Measurements from ENCODE around the gene MIB2.

MIB2 gene

GRCh38 chr1:1615256-1616044 lies at the start of gene MIB2:
Gene MIB2 (plus strand): TSS chr1:1615500. CDS start chr1:1623453, 7,953 bp downstream.
- Mint-ChIP-seq H3K27me3 (no peaks in the 10 kb centered on the region), H3K36me3 (no peaks in the 10 kb centered on the region), H3K9me3 (no peaks in the 10 kb centered on the region), H3K4me1 (peaks cover 39% of the 10 kb centered on the region), H3K27ac (peak within 1 kb of the TSS; percentile 95), H3K4me3 (peak within 1 kb of the TSS; percentile 96)
- ATAC-seq: peak; percentile 96

- no peak for ATAC-seq
- Mint-ChIP-seq H3K4me3 (no peak overlapping the region), H3K27me3 (no peaks in the 10 kb centered on the region), H3K36me3 (peaks cover 33% of the 10 kb centered on the region), H3K9me3 (no peaks in the 10 kb centered on the region), H3K4me1 (peaks cover 39% of the 10 kb centered on the region), H3K27ac (no peak overlapping the region)
These were observed 48.0 kb upstream of the MIB2 start for GRCh38 chr1:1567152-1567875.

GRCh38 chr1:1567891-1568291 lies 47.4 kb upstream of the MIB2 start:
- no peaks in the 10 kb centered on the region for H3K9me3 Mint-ChIP-seq
- H3K4me1 Mint-ChIP-seq: peaks cover 40% of the 10 kb centered on the region
- peaks cover 33% of the 10 kb centered on the region for H3K36me3 Mint-ChIP-seq
- ATAC-seq: no peak
- H3K27me3 Mint-ChIP-seq: no peaks in the 10 kb centered on the region
- no peak overlapping the region for H3K27ac Mint-ChIP-seq
- no peak overlapping the region for H3K4me3 Mint-ChIP-seq

- peaks cover 51% of the 10 kb centered on the region for H3K4me1 Mint-ChIP-seq
- no peak overlapping the region for H3K4me3 Mint-ChIP-seq
- ATAC-seq: no peak
- no peak overlapping the region for H3K27ac Mint-ChIP-seq
- no peaks in the 10 kb centered on the region for H3K27me3 Mint-ChIP-seq
- peaks cover 23% of the 10 kb centered on the region for H3K36me3 Mint-ChIP-seq
- H3K9me3 Mint-ChIP-seq: no peaks in the 10 kb centered on the region
These were observed 46.0 kb upstream of the MIB2 start for GRCh38 chr1:1569341-1569740.

DNA sequence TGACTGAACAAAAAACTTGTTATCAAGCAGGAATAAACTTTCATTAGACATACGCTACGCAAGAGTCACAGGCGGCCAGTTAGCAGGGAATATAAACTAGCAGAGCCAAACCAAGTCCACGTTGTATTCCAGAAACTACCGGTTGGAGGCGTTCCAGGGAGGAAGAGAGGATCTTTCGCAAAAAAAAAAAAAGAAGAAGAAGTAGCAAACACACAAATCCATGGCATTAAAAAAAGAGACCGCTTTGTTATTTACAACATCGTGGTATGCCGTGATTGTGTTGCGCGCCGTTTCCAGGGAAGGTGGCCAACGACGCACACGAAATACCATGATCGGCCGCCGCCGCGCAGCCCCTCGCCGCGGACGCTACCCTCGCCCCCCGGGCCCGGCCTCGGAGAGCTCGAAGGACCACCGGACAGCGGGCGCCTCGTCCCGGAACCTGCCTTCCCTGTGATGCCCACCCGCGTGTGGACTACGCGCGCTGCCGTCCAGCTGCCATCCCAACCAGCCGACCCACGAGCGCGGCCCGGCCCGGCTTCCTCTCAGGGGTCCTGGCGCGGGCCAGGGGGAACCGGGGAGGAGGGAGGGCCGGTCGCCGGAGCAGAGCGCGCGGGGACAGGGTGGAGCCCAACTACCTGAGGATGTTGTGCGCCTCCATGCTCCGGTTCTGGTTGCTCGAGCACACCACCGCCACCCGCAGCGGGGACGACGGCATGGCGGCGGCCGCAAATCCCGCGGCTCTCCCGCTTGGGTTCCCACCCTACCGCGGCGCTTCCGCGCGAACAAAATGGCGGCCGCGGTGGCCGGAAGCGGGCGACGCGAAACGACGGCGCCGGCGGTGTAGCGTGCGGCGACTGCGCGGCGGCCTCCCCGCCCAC lies 41.2 kb upstream of the MIB2 start:
- Mint-ChIP-seq H3K27ac (peak overlapping the region; percentile 100), H3K4me3 (peak overlapping the region; percentile 98), H3K9me3 (no peaks in the 10 kb centered on the region), H3K27me3 (no peaks in the 10 kb centered on the region), H3K4me1 (peaks cover 42% of the 10 kb centered on the region), H3K36me3 (peaks cover 11% of the 10 kb centered on the region)
- peak; percentile 89 for ATAC-seq

DNA sequence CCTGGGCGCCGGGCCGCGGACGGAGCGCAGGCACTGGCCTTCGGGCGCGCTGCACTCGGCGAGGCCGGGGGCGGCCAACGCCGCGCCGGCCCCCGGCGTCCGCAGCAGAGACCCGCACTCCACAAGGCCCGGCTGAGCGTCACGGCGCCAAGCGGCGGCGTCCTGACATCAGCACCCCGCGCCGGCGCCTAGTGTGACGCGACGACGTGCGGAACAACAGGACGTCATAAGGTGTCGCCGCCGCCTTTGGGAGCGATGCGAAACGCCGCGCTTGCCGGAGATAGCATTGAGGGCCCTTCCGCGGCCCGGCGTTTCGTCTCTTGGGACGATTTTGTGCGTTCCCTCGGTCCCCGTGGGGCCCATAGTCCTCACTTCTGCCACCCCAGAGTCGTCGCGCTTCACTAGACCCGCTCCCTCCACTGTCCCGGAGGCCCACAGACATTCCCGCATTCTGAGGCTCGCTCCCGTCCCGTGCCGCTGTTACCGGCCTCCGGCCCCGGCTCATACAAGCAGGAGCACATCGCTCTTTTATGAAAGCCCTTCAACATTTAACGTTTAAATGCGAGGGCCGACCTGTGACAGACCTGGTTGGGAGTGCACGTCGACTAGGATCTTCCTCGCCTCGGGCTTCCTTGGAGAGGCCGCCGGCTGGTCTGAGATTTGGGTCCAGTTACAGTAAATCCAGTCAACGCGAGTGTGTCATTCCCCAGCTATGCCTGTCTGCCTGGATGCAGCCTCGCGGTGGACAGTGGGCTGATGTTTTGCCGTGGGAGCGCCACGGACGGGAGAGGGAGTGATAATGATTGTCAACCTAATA lies 40.4 kb upstream of the MIB2 start, which contains the start of gene SSU72:
SSU72 (minus strand) TSS at position 143 of the 817 bp plus-strand sequence. CDS start 306 bp downstream, outside the sequence.
- H3K36me3 Mint-ChIP-seq: peaks cover 9% of the 10 kb centered on the region
- H3K4me3 Mint-ChIP-seq: peak within 1 kb of the TSS; percentile 98
- H3K27ac Mint-ChIP-seq: peak within 1 kb of the TSS; percentile 100
- no peaks in the 10 kb centered on the region for H3K9me3 Mint-ChIP-seq
- no peaks in the 10 kb centered on the region for H3K27me3 Mint-ChIP-seq
- peak; percentile 94 for ATAC-seq
- peaks cover 34% of the 10 kb centered on the region for H3K4me1 Mint-ChIP-seq

GRCh38 chr1:1577367-1578011 lies 37.8 kb upstream of the MIB2 start:
- Mint-ChIP-seq H3K36me3 (no peaks in the 10 kb centered on the region), H3K4me1 (peaks cover 19% of the 10 kb centered on the region), H3K27me3 (peaks cover 15% of the 10 kb centered on the region), H3K9me3 (no peaks in the 10 kb centered on the region), H3K27ac (no peak overlapping the region), H3K4me3 (no peak overlapping the region)
- ATAC-seq: no peak

DNA sequence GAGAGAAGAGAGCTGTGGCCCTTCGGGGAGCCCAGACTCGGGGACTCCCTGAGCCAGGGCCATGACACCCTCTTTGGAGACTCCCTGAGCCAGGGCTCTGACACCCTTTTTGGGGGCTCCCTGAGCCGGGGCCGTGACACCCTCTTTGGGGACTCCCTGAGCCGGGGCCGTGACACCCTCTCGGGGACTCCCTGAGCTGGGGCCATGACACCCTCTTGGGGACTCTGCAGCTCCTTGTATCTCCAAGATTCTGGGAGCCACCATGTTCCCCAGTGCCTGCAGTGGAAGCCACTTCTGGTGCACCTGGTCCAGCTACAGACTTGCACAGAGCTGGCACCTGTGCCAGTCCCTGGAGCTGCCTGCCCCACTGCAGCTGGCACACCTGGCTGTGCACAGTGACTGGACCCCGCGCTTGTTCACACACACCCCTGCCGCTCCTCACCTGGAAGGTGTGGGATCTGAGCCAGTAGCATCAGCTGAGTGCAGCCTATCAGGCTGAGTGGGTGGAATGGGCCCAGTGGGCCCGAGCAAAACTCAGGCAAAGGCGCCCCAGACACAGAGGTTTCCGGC lies 36.8 kb upstream of the MIB2 start:
- peaks cover 13% of the 10 kb centered on the region for H3K4me1 Mint-ChIP-seq
- no peaks in the 10 kb centered on the region for H3K9me3 Mint-ChIP-seq
- H3K27me3 Mint-ChIP-seq: peaks cover 24% of the 10 kb centered on the region
- no peaks in the 10 kb centered on the region for H3K36me3 Mint-ChIP-seq
- ATAC-seq: no peak
- H3K27ac Mint-ChIP-seq: no peak overlapping the region
- no peak overlapping the region for H3K4me3 Mint-ChIP-seq

DNA sequence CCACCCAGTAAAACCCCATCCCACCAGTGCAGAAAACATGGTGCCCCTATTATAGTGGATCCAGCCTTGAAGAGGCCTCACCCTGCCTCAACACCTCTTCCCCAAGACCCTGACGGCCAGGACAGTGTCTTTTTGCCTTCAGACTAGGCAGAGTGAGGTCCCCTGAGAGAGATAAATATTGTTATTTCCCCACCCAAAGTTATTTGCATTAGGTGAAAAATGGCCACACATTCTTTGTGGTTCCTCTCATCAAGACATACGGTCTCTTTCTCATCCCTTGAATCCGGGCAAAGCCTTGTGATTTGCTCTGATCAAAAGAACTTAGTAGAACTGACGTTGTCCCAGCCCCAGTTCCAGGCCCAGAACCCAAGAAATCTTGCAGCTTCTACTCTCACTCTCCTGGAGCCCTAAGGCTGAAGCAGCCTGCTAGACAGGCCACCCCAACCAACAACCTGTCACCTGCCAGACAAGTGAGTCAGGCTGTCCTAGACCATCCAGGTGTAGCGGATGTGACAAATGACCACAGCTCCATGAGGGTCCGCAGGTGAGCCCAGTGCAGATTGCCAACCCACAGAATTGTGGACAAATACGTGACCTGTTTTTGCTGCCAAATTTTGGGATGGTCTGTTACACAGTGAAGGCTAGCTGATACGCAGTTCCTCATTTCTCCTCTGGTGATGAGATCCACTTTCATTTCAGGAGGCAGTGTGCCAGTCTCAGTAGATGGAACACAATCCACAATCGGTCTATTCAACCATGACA lies 32.5 kb upstream of the MIB2 start:
- ATAC-seq: no peak
- Mint-ChIP-seq H3K27ac (no peak overlapping the region), H3K36me3 (no peaks in the 10 kb centered on the region), H3K4me1 (no peaks in the 10 kb centered on the region), H3K9me3 (no peaks in the 10 kb centered on the region), H3K27me3 (peaks cover 42% of the 10 kb centered on the region), H3K4me3 (no peak overlapping the region)

GRCh38 chr1:1583347-1584010 lies 31.8 kb upstream of the MIB2 start:
- ATAC-seq: no peak
- peaks cover 47% of the 10 kb centered on the region for H3K27me3 Mint-ChIP-seq
- H3K9me3 Mint-ChIP-seq: no peaks in the 10 kb centered on the region
- H3K4me3 Mint-ChIP-seq: no peak overlapping the region
- H3K27ac Mint-ChIP-seq: no peak overlapping the region
- H3K36me3 Mint-ChIP-seq: no peaks in the 10 kb centered on the region
- no peaks in the 10 kb centered on the region for H3K4me1 Mint-ChIP-seq

- no peak for ATAC-seq
- no peaks in the 10 kb centered on the region for H3K4me1 Mint-ChIP-seq
- no peak overlapping the region for H3K27ac Mint-ChIP-seq
- no peaks in the 10 kb centered on the region for H3K9me3 Mint-ChIP-seq
- peaks cover 33% of the 10 kb centered on the region for H3K27me3 Mint-ChIP-seq
- no peak overlapping the region for H3K4me3 Mint-ChIP-seq
- no peaks in the 10 kb centered on the region for H3K36me3 Mint-ChIP-seq
These were observed 23.8 kb upstream of the MIB2 start for GRCh38 chr1:1591452-1591851.

DNA sequence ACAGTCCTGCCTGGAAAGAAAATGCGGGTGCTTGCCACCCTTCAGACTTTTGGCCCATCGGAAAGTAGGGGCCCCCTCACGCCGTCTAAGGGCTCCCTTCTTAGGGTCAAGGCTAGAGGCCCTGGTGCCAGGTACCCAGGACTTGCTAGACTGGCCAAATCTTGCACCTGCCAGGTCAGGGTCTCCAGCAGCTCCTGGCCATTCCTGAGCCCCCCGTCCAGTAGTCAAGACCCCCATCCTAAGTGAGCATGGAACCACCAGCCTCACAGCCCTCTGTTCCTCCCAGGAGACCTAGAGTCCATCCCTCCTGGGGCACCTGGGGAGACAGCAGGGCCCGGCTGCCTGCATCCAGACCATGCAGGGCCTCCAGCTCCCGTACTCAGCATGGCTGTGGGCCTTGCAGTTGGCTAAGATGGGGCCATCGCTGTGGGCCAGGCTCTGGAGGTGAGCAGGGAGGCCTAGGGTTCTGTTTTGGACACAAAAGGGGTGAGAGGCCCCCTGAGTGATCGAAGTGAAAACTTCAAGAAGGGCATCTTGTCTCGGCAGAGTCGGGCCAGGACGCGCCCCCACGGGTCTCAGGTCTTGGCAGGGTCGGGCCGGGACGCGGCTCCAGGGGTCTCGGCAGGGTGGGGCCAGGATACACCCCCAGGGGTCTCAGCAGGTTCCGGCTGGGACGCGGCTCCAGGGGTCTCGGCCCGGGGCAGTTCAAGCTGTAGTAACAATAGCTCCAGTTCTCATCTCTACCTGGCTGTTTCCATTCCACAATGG lies 21.3 kb upstream of the MIB2 start:
- Mint-ChIP-seq H3K4me3 (no peak overlapping the region), H3K36me3 (no peaks in the 10 kb centered on the region), H3K27ac (no peak overlapping the region), H3K4me1 (peaks cover 9% of the 10 kb centered on the region), H3K27me3 (peaks cover 26% of the 10 kb centered on the region), H3K9me3 (no peaks in the 10 kb centered on the region)
- no peak for ATAC-seq
